K562 (cell line): ENCODE data around the gene MMP15. TPM values are rescaled to one million over a fixed set of nuclear protein-coding genes. Genes with fewer than 3 reads are reported as not detected.
A peak's percentile ranks its signal among the peaks of the same experiment; 100 is the strongest.

Experiments used
- ATAC-seq: fragments of 200-7000 bp; cut with Tn5 transposase; 3 replicates; pipeline ENCODE4 v1.9.1; 2020; ENCODE audit warnings: moderate library complexity
- Bru-seq: library from RNA; stranded (reverse); fragments of 400-500 nt; gene quantifications from one replicate; lab custom pipeline; 2021; lab: Mats Ljungman, UMichigan
- BruChase-seq, 2 experiments: library from RNA; stranded (reverse); fragments of 400-500 nt; gene quantifications; one replicate each; lab custom pipeline; 2021; lab: Mats Ljungman, UMichigan
- BruUV-seq: library from RNA; stranded (reverse); fragments of 400-500 nt; replicated peaks from 2 replicates; lab custom pipeline; 2021; lab: Mats Ljungman, UMichigan
- CTCF ChIA-PET: fragments of 300-600 bp; formaldehyde crosslinking; extraction: SDS; loops from one replicate; lab custom pipeline; 2021; ENCODE audit warnings: low intra/inter-chr PET ratio; lab: Yijun Ruan, JAX
- POLR2A ChIA-PET: fragments of 300-600, 350-650 bp; sonication (Branson Sonifier 250); formaldehyde crosslinking; extraction: SDS; loops from one replicate; lab custom pipeline; 2021; ENCODE audit warnings: antibody characterized with exemption, inconsistent platforms; lab: Yijun Ruan, JAX
- DNase-seq, 4 experiments: peaks; one replicate each; pipeline versions ENCODE4 v3.0.0 to v3.0.0-alpha.2; 2011 to 2018; ENCODE audit warnings: low spot score in 3 of 4, mixed read lengths in 3 of 4; ENCODE audit errors: extremely low read depth in 1 of 4
- FAIRE-seq: peaks from 2 replicates; lab custom pipeline; 2011; peaks lifted over from hg19 to GRCh38; lab: Jason Lieb, UNC
- H2AFZ ChIP-seq: 2 replicates; pipeline ENCODE4 v1.6.0; 2011; ENCODE audit warnings: low read depth, low read length, control low read depth, inconsistent platforms
- H3K27ac ChIP-seq: fragments of 200-600 bp; 3 replicates; pipeline ENCODE4 v1.8.0; 2011; ENCODE audit warnings: low read depth, mild to moderate bottlenecking, control low read depth, inconsistent platforms, low read length, moderate library complexity, mixed read lengths; ENCODE audit errors: extremely low read depth
- H3K27me3 ChIP-seq, 2 experiments: fragments of 300-600 bp in 1 of 2; 2 replicates in 1 of 2; 3 replicates in 1 of 2; pipeline versions ENCODE4 v1.6.0 to v1.8.0; 2011; ENCODE audit warnings: inconsistent platforms in 2 of 2, low read length in 2 of 2, mild to moderate bottlenecking in 1 of 2, mixed read lengths in 1 of 2, moderate library complexity in 1 of 2; ENCODE audit not compliant: control insufficient read depth in 2 of 2, insufficient read depth in 2 of 2
- H3K36me3 ChIP-seq: fragments of 300-600 bp; 3 replicates; pipeline ENCODE4 v1.8.0; 2011; ENCODE audit warnings: mild to moderate bottlenecking, low read length, inconsistent platforms; ENCODE audit not compliant: control insufficient read depth, insufficient read depth
- H3K4me1 ChIP-seq, 2 experiments: fragments of 200-600 bp in 1 of 2; replicated peaks in 1 of 2; 2 replicates in 1 of 2; 3 replicates in 1 of 2; pipeline versions ENCODE4 v1.5.1 to v1.8.0; 2011; ENCODE audit warnings: inconsistent platforms in 2 of 2, low read length in 2 of 2, mild to moderate bottlenecking in 1 of 2, mixed read lengths in 1 of 2, moderate library complexity in 1 of 2; ENCODE audit not compliant: control insufficient read depth in 2 of 2, insufficient read depth in 2 of 2
- H3K4me2 ChIP-seq: 2 replicates; pipeline ENCODE4 v1.6.1; 2011; ENCODE audit warnings: low read length, control low read depth, inconsistent platforms, mixed read lengths; ENCODE audit not compliant: insufficient read depth
- H3K4me3 ChIP-seq: fragments of 200-600 bp; sonication (generic), shearing (Covaris generic); 2 replicates; pipeline ENCODE4 v1.5.1; 2016; ENCODE audit warnings: control low read depth, inconsistent platforms
- H3K79me2 ChIP-seq: fragments of 200-600 bp; 3 replicates; pipeline ENCODE4 v1.8.0; 2011; ENCODE audit warnings: low read length, inconsistent platforms; ENCODE audit not compliant: control insufficient read depth, insufficient read depth
- H3K9ac ChIP-seq, 2 experiments: 2 replicates each; pipeline versions ENCODE4 v1.6.0 to v1.6.1; 2011; ENCODE audit warnings: low read depth in 2 of 2, low read length in 2 of 2, control low read depth in 1 of 2, inconsistent platforms in 1 of 2, mild to moderate bottlenecking in 1 of 2, mixed read lengths in 1 of 2; ENCODE audit not compliant: insufficient read depth in 1 of 2
- H3K9me1 ChIP-seq: one replicate; pipeline ENCODE4 v1.6.0; 2011; ENCODE audit warnings: inconsistent platforms, mild to moderate bottlenecking, low read length, moderate library complexity; ENCODE audit not compliant: control insufficient read depth, insufficient read depth
- H3K9me3 ChIP-seq: replicated peaks from 2 replicates; pipeline ENCODE4 v1.5.1; 2011; ENCODE audit warnings: low read depth, low read length, inconsistent platforms; ENCODE audit not compliant: control insufficient read depth, insufficient read depth
- H4K20me1 ChIP-seq: replicated peaks from 2 replicates; pipeline ENCODE4 v1.6.1; 2011; ENCODE audit warnings: low read length, inconsistent platforms, mixed read lengths; ENCODE audit not compliant: control insufficient read depth, insufficient read depth
- AFF4 ChIP-seq: sonication (generic); formaldehyde crosslinking; IDR thresholded peaks from 2 replicates; pipeline ENCODE4 v1.8.0; 2023; ENCODE audit warnings: mild to moderate bottlenecking, missing genetic modification reagents
- HOXB6 ChIP-seq: fragments of 250-450 bp; sonication (Bioruptor Pico); IDR thresholded peaks from 2 replicates; pipeline ENCODE4 v1.5.1; 2022; ENCODE audit warnings: mild to moderate bottlenecking, borderline replicate concordance
- PCBP2 ChIP-seq: fragments of 200-400 bp; formaldehyde crosslinking; IDR thresholded peaks from 2 replicates; pipeline ENCODE4 v1.6.1; 2018; ENCODE audit warnings: low read length, low read depth, mild to moderate bottlenecking, moderate library complexity; ENCODE audit not compliant: poor library complexity, severe bottlenecking
- WGBS: fragments of 100-300 bp; shearing (Covaris generic); methylation state at CpG from one replicate; pipeline ENCODE4 v1.1.6; 2016; ENCODE audit warnings: low coverage, mixed read lengths; ENCODE audit not compliant: insufficient coverage; ENCODE audit errors: missing lambda C conversion rate; 5-methylcytosine and 5-hydroxymethylcytosine counted together
- in situ Hi-C: fragments of 300-500 bp; cut with MboI; formaldehyde crosslinking; loops from 4 replicates; pipeline ENCODE4 v1.15.0; 2018; ENCODE audit warnings: inconsistent platforms, mixed read lengths
- intact Hi-C: fragments of 100-400 bp; cut with micrococcal nuclease; formaldehyde crosslinking; loops from 2 replicates; pipeline ENCODE4 v1.14.2; 2022
- long read RNA-seq, 3 experiments: library from polyadenylated mRNA in 2 of 3; library from RNA in 1 of 3; unstranded in 2 of 3; stranded (forward) in 1 of 3; transcript quantifications; one replicate each; pipeline ENCODE4 v2.0.0, GENCODE V29; 2019 to 2022
- polyA minus RNA-seq, 3 experiments: library from RNA; depleted of rRNA, polyadenylated mRNA; stranded (reverse); fragments of >200 nt; gene quantifications; 2 replicates each; pipeline ENCODE4 v1.2.3, GENCODE V29; 2011
- polyA plus RNA-seq, 8 experiments: library from polyadenylated mRNA; depleted of rRNA in 4 of 8; stranded (reverse) in 5 of 8; unstranded in 3 of 8; fragments of >200 nt; fragmentation: Nextera tagmentation in 2 of 8; fragmentation: Illumina TruSeq in 1 of 8; extraction: Ambion mirVana in 2 of 8; extraction: Trizol in 1 of 8; gene quantifications; 2 replicates each; pipeline versions ENCODE4 v1.2.1 to v1.2.3, GENCODE V29; 2011 to 2014; ENCODE audit warnings: inconsistent platforms in 1 of 8, missing spikeins in 1 of 8
- total RNA-seq, 7 experiments: library from RNA; depleted of rRNA in 6 of 7; stranded (reverse); fragments of >200 nt in 6 of 7; fragmentation: Illumina TruSeq in 2 of 7; extraction: Trizol in 2 of 7; gene quantifications; 2 replicates each; pipeline versions ENCODE4 v1.2.1 to v1.2.3, GENCODE V29; 2011 to 2021; ENCODE audit warnings: low replicate concordance in 1 of 7

MMP15 gene
- total RNA-seq (2011; cell fraction: chromatin; rRNA removed; ENCODE audit: low replicate concordance) = 6.1 and 32.3 TPM in 2 replicates
- 29.6 and 31.0 TPM in 2 replicates for total RNA-seq (2011; cell fraction: nucleolus; rRNA removed)
- 16.6 and 19.7 TPM in 2 replicates for total RNA-seq (2011; cell fraction: nucleoplasm; rRNA removed)
- total RNA-seq (2014; rRNA removed) = 10.3 and 11.9 TPM in 2 replicates
- total RNA-seq (2014; rRNA removed; fragmentation: Illumina TruSeq; extraction: Trizol) = 1.9 and 2.9 TPM in 2 replicates
- 5.5 and 5.6 TPM in 2 replicates for total RNA-seq (2015; rRNA removed; fragmentation: Illumina TruSeq; extraction: Trizol)
- 20.3 and 20.4 TPM in 2 replicates for total RNA-seq (2021)
- polyA plus RNA-seq (2011; rRNA removed) = 3.0 and 8.4 TPM in 2 replicates
- polyA plus RNA-seq (2011; cell fraction: cytosol; rRNA removed) = 8.5 and 13.5 TPM in 2 replicates
- 14.8 and 18.6 TPM in 2 replicates for polyA plus RNA-seq (2011; cell fraction: nucleus; rRNA removed)
- polyA plus RNA-seq (2012) = 9.6 and 14.7 TPM in 2 replicates
- polyA plus RNA-seq (2014; fragmentation: Illumina TruSeq; extraction: Trizol) = 6.3 and 8.6 TPM in 2 replicates
- polyA plus RNA-seq (2014; fragmentation: Nextera tagmentation; extraction: Ambion mirVana) = under 1 TPM; 0.01 to 0.06 TPM
- 7.9 and 9.6 TPM in 2 replicates for polyA plus RNA-seq (2014; rRNA removed)
- polyA minus RNA-seq (2011; rRNA and poly(A)+ RNA removed) = 2.8 and 3.4 TPM in 2 replicates
- 11.7 and 17.5 TPM in 2 replicates for polyA minus RNA-seq (2011; cell fraction: cytosol; rRNA and poly(A)+ RNA removed)
- 6.5 and 10.6 TPM in 2 replicates for polyA minus RNA-seq (2011; cell fraction: nucleus; rRNA and poly(A)+ RNA removed)
- Bru-seq, nascent RNA = percentile 56 among the genes with signal in this experiment
- BruChase-seq, experiment 1, labeled RNA remaining after a 2-hour chase = percentile 51 among the genes with signal in this experiment
- BruChase-seq, experiment 2, labeled RNA remaining after a 6-hour chase = percentile 51 among the genes with signal in this experiment
- long read RNA-seq, experiment 1, full-length matches to known transcripts = 1 of 25 reads
- long read RNA-seq, experiment 1, partial matches to known transcripts = 24 of 25 reads
- long read RNA-seq, experiment 1, other reads (novel, unspliced or antisense) = 0 of 25 reads
- long read RNA-seq, experiment 2, full-length matches to known transcripts = 6 of 16 reads
- long read RNA-seq, experiment 2, partial matches to known transcripts = 10 of 16 reads
- long read RNA-seq, experiment 2, other reads (novel, unspliced or antisense) = 0 of 16 reads
- long read RNA-seq, experiment 3 = 0 reads

GRCh38 chr16:58025351-58026138, at the start of gene MMP15:
MMP15 (plus strand) TSS chr16:58025754; CDS start chr16:58026351, 597 bp downstream.
- H3K4me2 ChIP-seq = peak within 1 kb of the TSS; percentile 81
- ChIA-PET POLR2A (interaction anchor here (1.2 kb wide), 1 partner anchor 11 kb away, joined by 3 read pairs; no protein-coding TSS in a partner anchor), CTCF (interaction anchor here (0.6 kb wide), 1 partner anchor 131 kb away, joined by 4 read pairs; no protein-coding TSS in a partner anchor)
- BruUV-seq = no TSS peak
- ATAC-seq = peak; percentile 81
- H4K20me1 ChIP-seq = no peaks in the 10 kb centered on the region
- intact Hi-C loops = loop anchor here (10.0 kb wide), 2 partner anchors 169 to 729 kb away; partner anchors contain the start of gene CSNK2A2
- H3K4me1 ChIP-seq = peaks cover 12 to 52% of the 10 kb centered on the region in 2 experiments; a peak in 4 of 5 replicates
- H2AFZ ChIP-seq = peak within 1 kb of the TSS; percentile 98
- peak; percentile 78 for FAIRE-seq
- H3K27ac ChIP-seq = peak within 1 kb of the TSS; percentile 71
- H3K4me3 ChIP-seq = peak within 1 kb of the TSS; percentile 79
- no peaks in the 10 kb centered on the region for H3K9me3 ChIP-seq
- peak within 1 kb of the TSS; percentile 70 to 90 for H3K9ac ChIP-seq
- no peaks in the 10 kb centered on the region for H3K36me3 ChIP-seq
- no peaks in the 10 kb centered on the region for H3K9me1 ChIP-seq
- in situ Hi-C loops = no loop called here
- H3K79me2 ChIP-seq = peaks cover 17% of the 10 kb centered on the region; the same call in 2 of the 3 replicates
- H3K27me3 ChIP-seq = no peaks in the 10 kb centered on the region
- peak; percentile 87 to 92 (median 90) for DNase-seq
- under 1% methylated on average over 74 of the region's 90 CpGs for WGBS
- TF ChIP-seq HOXB6 (CRISPR knock-in tag) (no peak), PCBP2 (no peak), AFF4 (CRISPR knock-in tag) (0 out of 2 replicates have a peak, but pooled peaks have one; percentile 57)
